ENCODE results near the gene LMF2.

Gene LMF2

GRCh38 chr22:50505276-50505775 is 2.2 kb downstream of the LMF2 start:
- DNase-seq (ENCODE audit: low read depth), result no peak
- TF ChIP-seq, protein P1, sequence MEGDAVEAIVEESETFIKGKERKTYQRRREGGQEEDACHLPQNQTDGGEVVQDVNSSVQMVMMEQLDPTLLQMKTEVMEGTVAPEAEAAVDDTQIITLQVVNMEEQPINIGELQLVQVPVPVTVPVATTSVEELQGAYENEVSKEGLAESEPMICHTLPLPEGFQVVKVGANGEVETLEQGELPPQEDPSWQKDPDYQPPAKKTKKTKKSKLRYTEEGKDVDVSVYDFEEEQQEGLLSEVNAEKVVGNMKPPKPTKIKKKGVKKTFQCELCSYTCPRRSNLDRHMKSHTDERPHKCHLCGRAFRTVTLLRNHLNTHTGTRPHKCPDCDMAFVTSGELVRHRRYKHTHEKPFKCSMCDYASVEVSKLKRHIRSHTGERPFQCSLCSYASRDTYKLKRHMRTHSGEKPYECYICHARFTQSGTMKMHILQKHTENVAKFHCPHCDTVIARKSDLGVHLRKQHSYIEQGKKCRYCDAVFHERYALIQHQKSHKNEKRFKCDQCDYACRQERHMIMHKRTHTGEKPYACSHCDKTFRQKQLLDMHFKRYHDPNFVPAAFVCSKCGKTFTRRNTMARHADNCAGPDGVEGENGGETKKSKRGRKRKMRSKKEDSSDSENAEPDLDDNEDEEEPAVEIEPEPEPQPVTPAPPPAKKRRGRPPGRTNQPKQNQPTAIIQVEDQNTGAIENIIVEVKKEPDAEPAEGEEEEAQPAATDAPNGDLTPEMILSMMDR (IDR thresholded peaks at IDR 0.05; ENCODE audit: low read length, missing control alignments), result no peak
- no peak overlapping the region for H3K4me3 ChIP-seq (replicated peaks; ENCODE audit: low read depth, low read length)

DNA sequence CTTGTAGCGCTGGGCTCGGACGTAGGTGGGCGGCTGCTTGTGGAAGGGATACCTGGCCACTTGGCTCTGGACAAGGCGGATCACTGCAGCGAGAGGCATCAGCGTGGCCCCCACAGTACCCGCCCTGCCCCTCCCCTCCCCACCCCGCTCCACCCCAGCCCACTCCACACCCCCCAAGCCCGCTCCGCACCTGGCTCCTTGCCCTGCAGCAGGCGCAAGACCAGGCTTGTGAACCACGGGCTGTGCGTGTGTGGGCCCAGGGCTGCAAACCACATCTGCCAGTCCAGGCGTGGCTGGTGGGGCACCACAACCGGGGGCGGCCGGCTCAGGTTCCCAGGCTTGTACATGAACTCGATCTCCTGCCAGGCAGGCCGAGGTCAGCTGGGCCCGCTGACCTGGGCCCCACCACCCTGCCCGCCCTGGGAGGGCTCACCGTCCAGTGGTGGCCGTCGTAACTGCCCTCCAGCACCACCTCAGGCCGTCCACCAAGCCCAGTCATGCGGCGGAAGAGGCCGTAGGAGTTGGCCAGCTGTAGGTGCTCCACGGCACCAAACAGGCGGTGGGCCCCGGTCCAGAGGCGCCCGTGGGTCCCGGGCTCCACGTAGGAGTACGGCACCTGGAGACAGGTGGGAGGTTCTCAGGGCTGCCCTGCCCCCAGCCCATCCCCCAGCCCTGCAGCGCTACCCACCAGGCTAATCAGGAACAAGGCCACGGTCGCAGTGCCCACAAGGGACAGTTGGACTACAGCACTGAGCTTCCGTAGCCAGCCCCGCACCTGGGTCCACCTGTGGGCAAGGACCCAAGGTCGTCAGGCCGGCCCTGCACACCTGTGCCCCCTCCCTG is 2.9 kb downstream of the LMF2 start:
- no peak for DNase-seq (ENCODE audit: low read depth)
- H3K4me3 ChIP-seq (replicated peaks; ENCODE audit: low read depth, low read length), result no peak overlapping the region
- TF ChIP-seq, protein P1 (IDR thresholded peaks at IDR 0.05; ENCODE audit: low read length, missing control alignments), result no peak

- no peak for DNase-seq (ENCODE audit: low read depth)
- TF ChIP-seq, protein P1 (IDR thresholded peaks at IDR 0.05; ENCODE audit: low read length, missing control alignments), result no peak
Measured at GRCh38 chr22:50503475-50504145, 3.9 kb downstream of the LMF2 start.

DNA sequence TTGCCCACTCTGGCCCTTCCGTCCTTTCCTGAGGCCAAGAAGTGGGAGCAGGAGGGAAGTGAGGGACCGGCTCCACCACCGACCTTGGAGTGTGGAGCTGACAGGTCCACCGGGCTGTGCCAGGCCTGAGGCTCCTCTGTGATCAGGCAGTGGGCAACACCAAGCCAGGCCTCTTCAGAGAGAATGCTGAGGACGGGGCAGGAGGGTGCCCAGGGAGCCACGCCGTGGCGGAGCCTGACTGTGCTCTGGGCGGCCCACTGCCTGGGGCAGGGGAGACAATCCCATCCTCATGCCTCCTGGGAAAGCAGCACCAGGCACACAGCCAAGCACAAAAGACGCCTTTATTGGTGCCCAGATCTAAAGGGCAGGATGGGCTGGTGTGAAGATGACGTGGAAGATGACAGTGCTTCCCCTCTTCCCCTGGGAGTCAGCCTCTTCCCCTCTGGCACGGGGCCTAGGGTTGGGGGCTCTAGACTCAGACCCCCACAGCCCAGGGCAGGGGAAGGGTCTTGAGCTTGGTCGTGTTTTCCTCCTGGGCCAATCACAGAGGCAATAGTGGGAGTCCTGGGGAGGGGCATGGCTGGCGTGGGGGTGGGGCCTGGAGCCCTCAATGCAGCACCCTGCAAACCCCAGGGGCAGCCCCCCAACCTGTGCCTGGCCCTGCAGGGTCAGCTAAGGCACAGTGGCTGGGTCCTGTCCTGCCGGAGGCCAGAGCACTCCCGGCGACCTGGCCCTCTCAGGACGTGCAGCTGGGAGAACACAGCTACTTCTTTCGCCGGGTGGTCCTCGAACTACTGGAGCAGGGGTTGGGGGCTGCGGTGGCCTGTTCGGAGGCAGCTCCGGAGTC is 4.7 kb downstream of the LMF2 start:
- H3K4me3 ChIP-seq (replicated peaks; ENCODE audit: low read depth, low read length), result no peak overlapping the region
- DNase-seq (ENCODE audit: low read depth), result no peak
- TF ChIP-seq, protein P1 (IDR thresholded peaks at IDR 0.05; ENCODE audit: low read length, missing control alignments), result no peak

More at GRCh38 chr22:50503475-50504145, 3.9 kb downstream of the LMF2 start:
- H3K4me3 ChIP-seq (replicated peaks; ENCODE audit: low read depth, low read length), result no peak overlapping the region

DNA sequence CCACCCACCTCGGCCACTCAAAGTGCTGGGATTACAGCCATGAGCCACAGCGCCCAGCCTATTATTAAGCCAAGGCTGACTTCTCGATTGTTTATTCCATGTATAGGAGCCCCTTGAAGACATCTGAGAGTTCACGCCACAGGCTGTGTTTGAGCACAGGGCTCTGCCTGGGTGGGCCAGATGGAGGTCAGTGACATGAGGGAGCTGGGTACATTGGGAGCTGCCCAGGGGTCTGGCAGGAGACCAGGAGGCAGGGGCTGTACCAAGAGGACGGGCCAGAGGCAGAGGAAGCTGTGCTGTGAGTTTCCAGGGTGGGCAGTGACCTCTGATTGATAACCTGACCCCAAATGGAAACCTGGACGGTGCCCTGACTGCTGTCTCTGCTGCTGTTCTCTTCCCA is 5.4 kb downstream of the LMF2 start:
- TF ChIP-seq, protein P1 (IDR thresholded peaks at IDR 0.05; ENCODE audit: low read length, missing control alignments), result no peak
- H3K4me3 ChIP-seq (replicated peaks; ENCODE audit: low read depth, low read length), result no peak overlapping the region
- no peak for DNase-seq (ENCODE audit: low read depth)

- DNase-seq (ENCODE audit: low read depth), result no peak
- TF ChIP-seq, protein P1 (IDR thresholded peaks at IDR 0.05; ENCODE audit: low read length, missing control alignments), result no peak
- no peak overlapping the region for H3K4me3 ChIP-seq (replicated peaks; ENCODE audit: low read depth, low read length)
Measured at GRCh38 chr22:50500452-50500851, 7.0 kb downstream of the LMF2 start.
